HG03025 (cell line): ENCODE measurements around the gene NNAT.
"Not testable (repeated sequence)": the region's sequence is repeated elsewhere in the genome, so short reads cannot be mapped to it uniquely, and the experiment has no call there.

Experiments used
- ATAC-seq: cut with Tn5 transposase; IDR thresholded peaks from one replicate; pipeline ENCODE4 v1.9.1; 2021; ENCODE audit warnings: mild to moderate bottlenecking, moderate library complexity; ENCODE audit not compliant: unreplicated experiment, low FRiP score

The NNAT gene, protein sequence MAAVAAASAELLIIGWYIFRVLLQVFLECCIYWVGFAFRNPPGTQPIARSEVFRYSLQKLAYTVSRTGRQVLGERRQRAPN

DNA sequence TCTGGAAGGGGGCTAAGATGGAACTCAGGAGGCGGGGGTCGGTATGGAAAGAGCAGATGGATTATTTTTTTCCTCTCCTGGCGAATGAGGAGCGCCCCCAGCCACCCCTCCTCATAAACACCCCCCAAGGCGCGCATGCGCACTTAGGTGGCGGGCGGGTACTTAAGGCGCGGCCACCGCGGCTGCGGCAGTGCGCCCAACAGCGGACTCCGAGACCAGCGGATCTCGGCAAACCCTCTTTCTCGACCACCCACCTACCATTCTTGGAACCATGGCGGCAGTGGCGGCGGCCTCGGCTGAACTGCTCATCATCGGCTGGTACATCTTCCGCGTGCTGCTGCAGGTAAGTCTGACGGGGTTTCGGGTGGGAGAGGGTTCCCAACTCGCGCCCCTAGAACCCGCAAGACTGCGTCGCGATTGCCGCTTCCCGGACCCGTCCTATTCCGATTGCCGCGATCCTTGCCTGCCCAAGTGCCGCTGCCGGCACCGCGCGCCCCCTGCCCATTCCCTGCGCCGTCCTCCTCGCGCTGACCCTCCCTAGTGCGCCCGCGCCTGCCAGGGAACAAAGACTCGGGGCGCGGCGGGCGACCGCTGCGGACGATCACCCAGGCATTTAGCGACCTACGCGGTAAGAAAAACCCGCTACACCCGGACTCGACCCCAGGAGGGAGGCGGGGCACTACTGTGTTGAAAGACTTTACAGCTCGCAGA, at the start of gene NNAT:
TSS of gene NNAT (plus strand) at position 190 of the 711 bp plus-strand sequence. CDS start at position 272, 82 bp downstream.
- ATAC-seq = no peak

DNA sequence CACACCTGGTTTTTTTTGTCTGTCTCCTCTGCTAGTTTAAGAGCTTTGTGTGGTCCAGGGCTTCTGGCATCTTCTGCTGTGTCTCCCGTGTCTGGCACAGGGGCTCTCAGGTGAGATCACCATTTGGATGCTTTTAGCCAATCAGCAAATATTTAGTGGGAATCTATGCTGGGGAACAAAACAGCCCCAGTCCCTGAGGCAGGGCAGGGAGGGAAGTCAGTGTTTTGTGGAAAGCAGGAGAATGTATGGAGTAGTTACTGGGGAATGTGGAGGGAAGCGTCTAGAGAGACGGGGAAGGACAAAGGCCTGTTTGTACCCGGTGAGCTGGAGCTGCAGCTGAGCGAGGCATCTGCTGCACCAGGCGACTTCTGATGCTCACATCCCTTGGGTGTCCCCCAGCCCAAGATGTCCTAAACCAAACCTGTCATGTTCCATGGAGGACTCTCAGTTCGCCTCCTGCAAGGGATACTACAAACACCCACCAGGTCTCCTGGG, 49.3 kb upstream of the NNAT start:
- no peak for ATAC-seq

DNA sequence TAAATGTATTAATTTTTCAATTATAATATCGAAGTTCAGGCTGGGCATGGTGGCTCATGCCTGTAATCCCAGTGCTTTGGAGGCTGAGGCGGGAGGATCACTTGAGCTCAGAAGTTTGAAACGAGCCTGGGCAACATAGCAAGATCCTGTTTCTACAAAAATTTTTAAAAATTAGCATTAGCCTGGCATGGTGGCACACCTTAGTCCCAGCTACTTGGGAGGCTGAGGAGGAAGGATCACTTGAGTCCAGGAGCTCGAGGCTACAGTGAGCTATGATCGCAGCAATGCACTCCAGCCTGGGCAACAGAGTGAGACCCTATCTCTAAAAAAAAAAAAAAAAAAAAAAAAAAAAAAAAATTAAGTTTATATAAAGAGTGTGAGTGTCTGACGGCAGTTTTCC, 48.6 kb upstream of the NNAT start:
- ATAC-seq = not testable (repeated sequence)

DNA sequence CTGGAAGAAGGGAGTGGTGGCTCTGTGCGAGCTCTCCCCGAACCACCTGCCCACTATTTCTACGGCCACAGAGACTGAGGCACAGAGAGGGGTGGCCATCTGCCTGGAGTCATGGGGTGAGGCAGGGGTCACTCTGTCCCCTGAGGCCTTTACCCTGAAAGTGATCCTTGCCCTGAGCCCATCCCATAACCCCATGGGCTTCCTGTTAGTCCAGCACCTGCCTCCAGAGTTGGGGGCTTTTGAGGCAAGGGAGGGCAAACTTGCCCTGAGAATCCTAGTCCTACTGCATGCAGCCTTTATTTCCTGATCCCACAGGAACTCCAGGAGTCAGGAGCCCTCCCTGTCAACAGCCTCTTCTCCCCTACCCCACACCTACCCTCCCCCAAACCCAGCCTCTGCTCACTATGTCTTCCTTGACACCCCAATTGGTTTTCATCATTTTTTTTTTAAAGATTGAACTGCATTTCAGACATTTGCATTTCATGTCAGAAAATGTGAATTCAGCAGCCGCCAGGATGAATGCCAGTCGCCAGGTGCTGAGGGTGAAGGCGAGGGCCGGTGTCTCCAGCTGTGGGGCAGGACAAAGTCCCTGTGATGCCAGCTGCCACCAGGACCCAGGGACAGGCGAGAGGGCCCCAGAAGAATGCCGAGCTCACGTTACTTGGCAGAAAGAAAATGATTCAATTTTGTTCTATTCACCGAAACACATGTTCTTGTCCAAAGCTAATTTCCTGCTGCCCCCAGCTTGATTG, 47.6 kb upstream of the NNAT start:
- no peak for ATAC-seq

DNA sequence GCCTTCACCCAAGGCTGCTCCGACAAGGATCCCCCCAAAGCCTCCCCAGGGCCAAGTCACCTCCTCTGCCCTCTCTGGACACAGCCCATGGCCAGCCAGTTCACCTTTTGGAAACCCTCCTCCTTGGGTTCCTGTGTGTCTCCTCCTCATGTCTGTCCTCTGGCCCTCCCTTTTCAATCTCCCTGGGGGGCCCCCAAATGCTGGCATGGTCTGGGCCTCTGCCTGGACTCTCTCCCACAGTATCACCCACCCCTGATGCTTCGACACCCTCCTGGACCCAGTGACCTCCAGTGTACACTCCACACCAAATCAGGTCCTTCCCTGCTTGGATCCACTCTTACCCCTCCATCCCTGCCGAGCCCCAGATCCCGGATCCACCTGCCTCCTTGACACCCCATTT, 46.7 kb upstream of the NNAT start:
- no peak for ATAC-seq

DNA sequence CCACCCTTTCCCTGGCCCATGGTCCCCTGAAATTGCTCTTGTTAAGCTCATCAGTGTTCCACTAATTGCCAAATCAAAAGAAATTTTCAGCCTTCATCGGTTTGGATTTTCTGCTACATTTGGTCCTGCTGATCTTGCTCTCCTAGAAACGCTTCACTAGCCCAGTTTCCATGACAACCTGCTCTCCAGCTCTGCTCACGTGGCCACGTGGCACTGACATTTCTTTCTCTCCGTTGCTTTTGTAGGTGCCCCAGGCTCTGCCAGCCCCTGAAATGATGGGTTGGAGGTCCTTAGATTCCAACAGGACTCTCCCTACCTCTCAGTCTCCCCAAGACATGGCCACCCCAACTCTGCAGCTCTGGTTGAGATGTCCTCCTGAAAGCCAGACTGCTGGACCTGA, 45.8 kb upstream of the NNAT start:
- no peak for ATAC-seq

DNA sequence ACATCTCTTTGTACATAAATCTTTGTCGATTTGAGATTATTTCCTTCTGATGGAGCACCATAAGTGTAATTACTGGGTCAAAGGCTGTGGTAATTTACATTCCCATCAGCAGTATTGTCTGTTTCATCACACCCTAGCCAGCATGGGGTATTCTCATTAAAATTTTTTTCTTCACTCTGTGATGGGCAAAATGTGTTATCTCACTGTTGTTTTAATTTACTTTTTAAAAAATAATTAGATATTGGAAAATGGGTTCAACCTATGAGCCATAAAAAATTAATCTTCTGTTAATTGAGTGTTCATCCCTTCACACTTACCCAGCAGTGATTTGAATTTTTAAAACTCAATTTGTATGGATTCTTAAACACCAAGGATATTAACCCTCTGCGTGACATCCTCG, 44.0 kb upstream of the NNAT start:
- ATAC-seq = no peak

DNA sequence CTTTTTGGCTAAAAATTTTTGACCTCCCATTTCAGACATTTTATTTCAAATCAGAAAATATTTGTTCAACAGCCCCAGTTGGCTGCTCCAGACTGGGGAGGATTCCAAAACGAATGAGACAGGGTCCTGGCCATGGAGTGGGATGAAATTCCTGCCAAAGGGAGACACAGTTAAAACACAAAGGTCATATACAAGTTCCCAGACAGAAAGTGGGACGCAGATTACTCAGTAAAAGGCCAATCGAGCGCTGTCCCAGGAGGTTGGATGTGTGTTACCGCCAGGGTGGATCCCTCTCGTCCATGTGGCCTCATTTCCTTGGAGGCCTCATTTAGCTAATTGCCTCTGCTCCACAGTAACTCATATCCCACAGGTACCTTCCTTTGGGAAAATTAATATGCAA, 41.8 kb upstream of the NNAT start:
- no peak for ATAC-seq

DNA sequence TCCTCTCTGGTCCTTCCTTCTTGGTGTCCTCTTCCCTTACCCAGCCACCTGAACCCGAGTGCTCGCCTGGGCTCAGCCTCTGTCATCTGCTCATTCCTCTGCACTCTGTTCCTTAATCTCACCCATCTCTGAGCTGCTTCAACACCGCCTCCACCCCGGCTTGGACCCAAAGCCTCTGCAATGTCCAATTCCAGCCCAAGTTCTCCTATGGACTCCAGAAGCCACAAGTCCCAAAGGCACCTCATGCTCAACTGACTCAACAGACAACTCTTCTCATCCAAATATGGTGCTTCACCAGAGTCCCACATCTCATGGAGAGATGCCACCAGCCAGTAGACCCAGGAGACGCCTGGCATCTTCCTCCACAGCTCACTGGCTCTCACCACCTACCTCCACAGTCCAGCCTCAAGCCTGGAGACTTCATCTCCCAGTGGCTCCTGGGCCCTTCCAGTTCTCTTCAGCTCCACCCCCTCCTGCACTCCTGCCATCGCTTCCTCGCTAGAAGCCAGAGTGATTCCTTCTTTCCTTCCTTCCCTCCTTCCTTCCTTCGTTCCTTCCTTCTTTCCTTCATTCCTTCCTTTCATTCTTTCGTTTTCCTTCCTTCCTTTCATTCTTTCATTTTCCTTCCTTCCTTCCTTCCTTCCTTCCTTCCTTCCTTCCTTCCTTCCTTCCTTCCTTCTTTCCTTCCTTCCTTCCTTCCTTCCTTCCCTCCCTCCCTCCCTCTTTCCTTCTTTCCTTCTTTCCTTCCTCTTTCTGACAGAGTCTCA, 40.9 kb upstream of the NNAT start:
- no peak for ATAC-seq

DNA sequence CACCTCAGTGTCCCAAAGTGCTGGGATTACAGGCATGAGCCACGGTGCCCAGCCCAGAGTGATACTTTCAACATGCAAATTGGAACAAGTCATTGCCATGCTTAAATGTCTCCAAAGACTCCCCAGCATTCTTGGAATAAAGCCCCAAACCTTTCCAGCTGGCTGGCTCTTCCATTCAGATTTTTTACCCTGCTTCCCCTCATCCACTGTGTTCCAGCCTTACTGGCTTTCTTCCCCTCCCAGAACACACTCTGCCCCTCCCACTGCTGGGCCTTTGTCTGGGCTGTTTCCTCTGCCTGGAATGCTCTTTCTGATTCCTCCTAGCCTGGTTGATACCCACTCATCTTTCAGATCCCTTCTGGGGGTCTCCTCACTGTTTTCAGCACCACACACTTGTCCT, 40.1 kb upstream of the NNAT start:
- ATAC-seq = no peak

DNA sequence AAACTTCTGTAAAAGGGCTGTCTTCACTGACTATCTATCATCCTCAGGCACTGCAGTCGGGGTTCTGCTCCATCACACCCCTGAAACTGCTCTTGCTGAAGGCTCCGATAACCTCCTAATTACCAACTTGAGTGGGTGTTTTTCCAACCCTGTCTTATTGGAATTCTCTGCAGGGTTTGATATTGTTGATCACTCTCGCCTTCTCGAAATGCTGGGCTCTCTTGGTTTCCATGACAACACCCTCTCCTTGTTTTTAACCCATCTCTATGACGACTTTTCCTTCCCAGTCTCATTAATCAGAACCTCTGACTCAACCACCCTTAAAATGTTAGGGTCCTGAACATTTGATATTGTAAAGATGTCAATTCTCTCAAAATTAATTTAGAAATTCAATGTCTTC, 39.4 kb upstream of the NNAT start:
- no peak for ATAC-seq

DNA sequence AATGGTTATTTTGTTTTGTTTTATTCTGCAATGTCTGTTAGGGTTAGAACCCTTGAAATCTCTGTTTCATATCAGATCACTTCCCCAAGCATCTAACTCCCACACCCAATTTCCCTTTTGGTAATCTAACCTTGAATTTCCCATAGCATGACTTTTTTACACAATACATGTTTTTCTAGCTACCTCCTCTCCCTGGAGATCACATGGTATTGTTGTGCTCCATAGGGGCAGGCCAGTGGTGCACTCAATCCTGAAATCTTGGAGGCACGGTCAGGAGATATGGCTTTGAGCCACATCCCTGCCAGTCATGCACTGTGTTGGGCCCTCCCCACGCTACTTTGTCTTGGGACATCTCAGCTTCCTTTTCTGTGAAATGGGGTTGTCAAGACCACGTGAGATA, 36.7 kb upstream of the NNAT start:
- ATAC-seq = no peak

DNA sequence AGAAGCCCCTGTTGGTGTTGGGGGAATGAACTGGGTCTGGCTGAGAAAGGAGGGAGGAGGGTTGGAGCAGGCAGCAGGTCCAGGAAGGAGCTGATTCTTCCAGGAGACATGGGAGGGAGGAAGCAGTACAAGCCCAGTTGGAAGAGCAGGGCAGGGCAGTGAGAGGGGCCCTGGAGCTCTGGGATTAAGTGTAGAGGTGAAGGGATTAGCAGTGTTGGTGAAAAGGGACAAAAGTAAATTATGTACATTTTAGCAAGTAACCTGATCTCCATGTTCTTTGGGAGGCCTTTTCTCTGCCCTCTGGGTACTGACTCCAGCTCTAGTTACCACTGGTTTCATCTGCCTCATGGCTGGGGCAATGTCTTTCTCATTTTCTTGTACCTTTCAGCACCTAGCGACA, 34.8 kb upstream of the NNAT start:
- not testable (repeated sequence) for ATAC-seq

DNA sequence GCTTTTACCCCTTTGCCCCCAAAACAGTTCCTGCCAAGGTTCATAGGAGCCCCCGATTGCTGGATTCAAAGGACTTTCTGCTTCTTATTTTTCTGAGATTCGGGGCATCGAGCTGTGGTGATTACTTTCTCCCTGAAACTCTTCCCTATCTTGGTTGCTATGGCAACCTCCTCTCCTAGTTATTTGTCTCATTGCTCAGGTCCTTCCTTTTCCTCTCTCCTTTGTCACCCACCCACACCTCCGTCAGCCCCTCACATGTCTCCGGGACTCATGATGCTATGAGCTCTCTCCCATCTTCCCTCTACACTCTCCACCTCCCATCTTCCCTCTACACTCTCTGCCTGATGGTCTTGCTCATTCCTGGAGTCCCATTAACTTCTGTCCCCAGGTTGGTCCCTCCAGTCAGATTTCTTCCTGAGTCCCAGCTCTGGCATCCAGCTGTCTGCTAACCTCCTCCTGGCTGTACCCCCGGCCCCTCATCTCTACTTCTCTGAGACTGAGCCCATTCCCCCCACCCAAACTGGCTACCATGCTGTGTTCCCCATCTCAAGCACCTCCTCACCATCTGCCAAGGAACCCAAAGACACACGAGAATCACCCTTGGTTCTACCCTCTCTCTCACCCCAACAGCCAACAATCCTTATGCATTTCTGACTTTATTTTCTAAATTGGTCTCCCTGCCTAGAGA, 30.2 kb upstream of the NNAT start:
- ATAC-seq = no peak

DNA sequence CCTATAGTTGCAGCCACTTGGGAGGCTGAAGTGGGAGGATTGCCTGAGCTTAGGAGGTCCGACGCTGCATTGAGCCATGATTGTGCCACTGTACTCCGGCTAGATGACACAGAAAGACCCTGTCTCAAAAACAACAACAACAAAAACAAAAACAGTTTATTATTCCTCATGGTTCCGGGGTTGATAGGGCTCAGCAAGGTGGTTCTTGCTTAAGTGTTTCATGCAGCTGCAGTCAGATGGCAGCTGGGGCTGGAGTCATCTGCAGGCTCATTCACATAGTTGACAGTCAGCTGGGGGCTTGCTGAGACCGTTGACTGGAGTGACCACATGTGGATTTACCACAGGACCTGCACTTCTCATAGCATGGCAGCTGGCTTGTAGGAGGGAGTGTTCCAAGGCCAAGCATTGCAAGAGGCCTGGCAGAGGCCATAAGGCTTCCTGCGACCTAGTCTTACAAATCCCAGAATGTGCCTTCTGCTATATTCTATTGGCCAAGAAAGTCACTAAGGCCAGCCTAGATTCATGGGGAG, 28.9 kb upstream of the NNAT start:
- ATAC-seq = no peak

DNA sequence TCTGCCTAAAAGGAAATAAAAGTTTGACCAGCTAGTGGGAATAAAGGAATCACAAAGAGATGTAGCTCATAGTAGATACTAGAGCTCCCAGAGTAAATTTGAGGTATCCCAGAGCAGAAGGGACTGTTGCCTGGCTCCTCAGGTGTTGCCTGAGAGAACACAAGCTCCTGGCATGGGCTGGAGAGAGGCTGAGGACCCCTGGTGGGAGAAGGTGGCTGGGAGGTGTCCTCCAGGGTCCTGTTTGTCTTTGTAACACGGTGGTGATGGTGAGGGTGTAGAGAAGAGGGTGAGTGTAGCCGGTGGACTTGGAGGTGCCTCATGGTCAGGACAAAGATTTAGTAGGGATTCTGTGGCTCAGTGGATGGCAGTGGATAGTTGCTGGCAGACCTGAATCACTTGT, 28.1 kb upstream of the NNAT start:
- ATAC-seq = no peak

DNA sequence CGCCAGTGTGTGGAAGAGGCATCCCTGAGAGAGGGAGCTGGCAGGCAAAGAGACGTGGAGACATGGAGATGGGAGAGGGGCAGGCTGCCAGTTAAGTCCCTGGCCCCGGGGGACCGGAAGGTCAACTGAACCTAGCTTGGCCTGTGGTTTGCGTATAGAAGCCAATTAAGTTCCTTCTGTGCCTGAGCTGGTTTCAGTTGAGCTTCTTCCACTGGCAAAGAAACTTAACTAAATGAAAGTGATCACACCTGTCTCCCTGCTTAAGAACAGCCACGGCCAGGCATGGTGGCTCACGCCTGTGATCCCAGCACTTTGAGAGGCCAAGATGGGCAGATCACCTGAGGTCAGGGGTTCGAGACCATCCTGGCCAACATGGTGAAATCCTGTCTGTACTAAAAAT, 26.7 kb upstream of the NNAT start:
- ATAC-seq = no peak

DNA sequence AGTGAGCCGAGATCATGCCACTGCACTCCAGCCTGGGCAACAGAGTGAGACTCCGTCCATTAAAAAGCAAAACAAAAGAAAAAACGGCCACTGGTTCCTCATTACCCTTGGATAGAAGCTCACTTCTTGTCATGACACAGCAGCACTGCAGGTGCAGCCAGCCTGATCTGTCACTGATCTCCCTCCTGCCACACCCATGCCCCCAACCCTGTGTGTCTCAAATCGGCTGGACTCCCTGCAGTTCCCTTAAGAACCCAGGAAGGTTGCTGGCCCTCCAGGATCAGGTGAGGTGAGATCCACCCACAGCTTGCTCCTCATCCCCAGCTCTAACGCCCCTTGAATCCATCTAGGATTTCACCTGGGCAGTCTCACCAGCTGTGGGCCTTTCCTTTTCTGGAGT, 26.3 kb upstream of the NNAT start:
- no peak for ATAC-seq

DNA sequence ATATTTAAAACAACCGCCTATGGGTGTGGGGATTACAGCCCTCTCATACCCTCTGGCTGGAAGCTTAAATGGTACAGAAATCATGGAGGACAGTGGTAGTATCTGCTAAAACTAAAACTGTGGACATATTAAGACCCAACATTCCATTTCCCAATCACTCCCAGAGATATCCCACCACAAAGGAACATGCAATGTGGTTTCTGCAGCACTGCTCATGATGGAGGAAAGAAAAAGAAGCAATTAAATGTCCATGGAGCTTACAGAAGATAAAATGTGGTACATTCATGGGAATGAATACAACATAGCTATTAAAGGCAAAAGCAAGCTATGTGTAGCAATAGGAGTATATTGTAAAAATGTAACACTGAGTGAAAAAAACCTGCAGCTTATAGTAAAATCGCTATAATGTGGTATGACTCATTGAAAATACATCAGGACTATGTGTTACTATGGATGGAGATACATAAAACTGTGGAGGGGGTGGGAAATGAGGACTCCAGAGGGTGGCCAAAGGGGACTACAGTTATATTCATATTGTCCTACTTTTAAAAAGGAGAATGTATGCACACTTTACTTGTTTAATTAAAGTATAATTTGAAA, 22.9 kb upstream of the NNAT start:
- no peak for ATAC-seq

DNA sequence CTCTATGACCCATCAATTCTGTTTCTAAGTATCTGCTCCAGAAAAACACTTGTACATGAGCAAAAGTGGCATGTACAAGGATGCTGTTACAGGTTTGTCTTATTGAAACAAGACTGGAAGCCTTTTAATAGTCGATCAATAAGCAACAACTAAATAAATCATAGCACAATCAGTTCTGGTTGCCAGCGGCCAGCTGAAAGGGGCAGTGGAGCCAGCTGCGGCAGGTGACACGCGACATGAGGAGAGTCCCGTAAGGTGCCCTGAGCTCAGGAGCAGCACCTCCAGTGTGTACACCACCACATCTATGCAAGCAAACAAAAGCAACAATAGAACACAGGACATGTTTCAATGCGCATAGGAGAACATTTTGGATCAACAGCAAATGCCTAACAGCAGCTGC, 20.7 kb upstream of the NNAT start:
- ATAC-seq = no peak
